ENCODE data around the gene NAB2.
"Not testable (repeated sequence)": the region's sequence is repeated elsewhere in the genome, so short reads cannot be mapped to it uniquely, and the experiment has no call there.

NAB2 gene

DNA sequence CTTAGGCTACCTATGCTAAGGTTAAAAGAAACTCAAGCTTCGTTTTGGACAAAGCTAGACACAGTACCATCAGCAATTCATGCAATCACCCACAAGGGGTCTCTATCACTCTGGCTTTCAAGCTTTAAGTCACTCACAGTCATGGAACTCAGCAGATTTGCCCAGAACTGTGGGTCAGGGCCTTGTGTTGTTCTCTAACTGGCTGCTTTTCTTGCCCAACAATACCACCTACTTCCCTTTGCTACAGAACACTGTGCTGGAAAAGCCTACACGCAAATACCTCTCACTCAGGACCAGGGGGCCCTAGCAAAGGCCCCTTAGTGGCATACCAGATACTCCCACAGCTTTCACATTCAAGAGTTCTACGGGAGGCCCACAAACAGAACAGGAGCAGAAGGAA lies 19.4 kb upstream of the NAB2 start:
- peak; percentile 95 for DNase-seq

- DNase-seq: no peak
Observed at GRCh38 chr12:57072661-57073060, 16.3 kb upstream of the NAB2 start.

GRCh38 chr12:57073566-57074450 lies 15.1 kb upstream of the NAB2 start:
- not testable (repeated sequence) for DNase-seq

- peak; percentile 100 for DNase-seq
Observed at GRCh38 chr12:57078519-57079404, 10.2 kb upstream of the NAB2 start, which contains the start of gene NEMP1. Gene NEMP1 (minus strand): TSS chr12:57078791. CDS start chr12:57078745, 46 bp downstream.

GRCh38 chr12:57079821-57080220 lies 9.1 kb upstream of the NAB2 start:
- DNase-seq: no peak

GRCh38 chr12:57080855-57081254 lies 8.1 kb upstream of the NAB2 start:
- DNase-seq: no peak

- DNase-seq: no peak
Observed at GRCh38 chr12:57085999-57086492, 2.9 kb upstream of the NAB2 start.

- DNase-seq: peak in 1 of 2 experiments; percentile 19
Observed at GRCh38 chr12:57086493-57087009, 2.4 kb upstream of the NAB2 start.

GRCh38 chr12:57087010-57087690 lies 1.8 kb upstream of the NAB2 start:
- DNase-seq: peak; percentile 45 to 52

GRCh38 chr12:57087691-57088353 lies 1.1 kb upstream of the NAB2 start:
- DNase-seq: peak; percentile 20 to 21

GRCh38 chr12:57089271-57090245 lies 644 bp downstream of the NAB2 start:
- peak; percentile 29 to 42 for DNase-seq

GRCh38 chr12:57090490-57090889 lies 1.6 kb downstream of the NAB2 start:
- DNase-seq: no peak

GRCh38 chr12:57090924-57091637 lies 2.2 kb downstream of the NAB2 start:
- DNase-seq: no peak

DNA sequence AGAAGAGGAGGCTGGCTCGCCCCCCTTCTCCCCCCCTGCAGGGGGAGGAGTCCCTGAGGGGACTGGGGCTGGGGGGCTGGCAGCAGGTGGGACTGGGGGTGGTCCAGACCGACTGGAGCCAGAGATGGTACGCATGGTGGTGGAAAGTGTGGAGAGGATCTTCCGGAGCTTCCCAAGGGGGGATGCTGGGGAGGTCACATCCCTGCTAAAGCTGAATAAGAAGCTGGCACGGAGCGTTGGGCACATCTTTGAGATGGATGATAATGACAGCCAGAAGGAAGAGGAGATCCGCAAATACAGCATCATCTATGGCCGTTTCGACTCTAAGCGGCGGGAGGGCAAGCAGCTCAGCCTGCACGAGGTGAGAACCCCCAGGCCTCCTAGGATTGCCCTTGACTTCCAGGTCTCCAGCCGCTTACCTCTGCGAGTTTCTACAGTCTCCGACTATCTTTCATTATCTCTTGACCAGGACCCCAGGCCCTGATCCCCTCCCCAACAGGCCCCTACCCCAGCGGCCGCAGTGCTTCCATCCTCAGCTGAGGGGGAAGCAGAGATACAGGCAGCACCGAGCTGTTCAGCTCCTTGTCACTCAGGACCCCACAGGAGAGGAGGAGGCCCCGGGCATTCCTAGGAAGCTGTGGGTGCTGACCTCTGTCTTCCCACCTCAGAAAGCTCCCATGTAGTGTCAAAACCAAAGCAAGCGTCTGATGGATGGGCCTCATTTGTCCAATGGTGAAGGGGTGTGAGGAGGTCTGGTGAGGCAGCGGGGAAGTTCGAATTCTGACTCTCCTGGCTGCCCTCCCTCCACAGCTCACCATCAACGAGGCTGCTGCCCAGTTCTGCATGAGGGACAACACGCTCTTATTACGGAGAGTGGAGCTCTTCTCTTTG lies 3.0 kb downstream of the NAB2 start:
- no peak for DNase-seq

DNA sequence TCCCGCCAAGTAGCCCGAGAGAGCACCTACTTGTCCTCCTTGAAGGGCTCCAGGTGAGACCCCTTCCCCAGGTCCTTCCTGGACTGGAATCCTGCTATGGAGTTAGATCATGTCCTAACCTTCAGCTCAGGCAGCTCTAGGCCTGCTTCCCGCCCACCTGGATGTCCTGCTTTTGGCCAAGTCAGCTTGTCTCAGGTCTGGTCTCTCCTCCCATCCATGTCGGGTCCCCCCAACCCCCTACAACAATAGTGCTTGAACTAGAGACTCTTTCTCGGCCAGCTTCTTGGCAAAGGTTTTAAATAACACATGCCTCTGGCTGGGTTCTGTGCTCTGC lies 3.6 kb downstream of the NAB2 start:
- DNase-seq: no peak

DNA sequence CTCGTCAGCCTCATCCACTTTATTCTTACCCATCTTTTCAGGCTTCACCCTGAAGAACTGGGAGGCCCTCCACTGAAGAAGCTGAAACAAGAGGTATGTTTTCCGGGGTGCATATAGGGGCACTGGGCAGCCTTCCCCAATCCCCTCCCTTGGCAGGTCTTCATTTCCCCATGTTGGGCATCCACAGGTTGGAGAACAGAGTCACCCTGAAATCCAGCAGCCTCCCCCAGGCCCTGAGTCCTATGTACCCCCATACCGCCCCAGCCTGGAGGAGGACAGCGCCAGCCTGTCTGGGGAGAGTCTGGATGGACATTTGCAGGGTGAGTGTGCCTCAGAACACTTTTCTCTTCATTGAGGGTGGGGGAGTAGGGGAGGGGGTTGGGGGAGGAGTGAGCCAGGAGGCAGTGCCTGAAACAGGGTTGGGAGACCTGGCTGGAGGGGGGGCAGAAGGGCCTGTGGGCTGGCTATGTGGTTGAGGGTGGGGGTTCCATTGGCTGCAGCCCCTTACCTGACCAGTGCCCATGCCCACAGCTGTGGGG lies 4.0 kb downstream of the NAB2 start:
- DNase-seq: no peak

DNA sequence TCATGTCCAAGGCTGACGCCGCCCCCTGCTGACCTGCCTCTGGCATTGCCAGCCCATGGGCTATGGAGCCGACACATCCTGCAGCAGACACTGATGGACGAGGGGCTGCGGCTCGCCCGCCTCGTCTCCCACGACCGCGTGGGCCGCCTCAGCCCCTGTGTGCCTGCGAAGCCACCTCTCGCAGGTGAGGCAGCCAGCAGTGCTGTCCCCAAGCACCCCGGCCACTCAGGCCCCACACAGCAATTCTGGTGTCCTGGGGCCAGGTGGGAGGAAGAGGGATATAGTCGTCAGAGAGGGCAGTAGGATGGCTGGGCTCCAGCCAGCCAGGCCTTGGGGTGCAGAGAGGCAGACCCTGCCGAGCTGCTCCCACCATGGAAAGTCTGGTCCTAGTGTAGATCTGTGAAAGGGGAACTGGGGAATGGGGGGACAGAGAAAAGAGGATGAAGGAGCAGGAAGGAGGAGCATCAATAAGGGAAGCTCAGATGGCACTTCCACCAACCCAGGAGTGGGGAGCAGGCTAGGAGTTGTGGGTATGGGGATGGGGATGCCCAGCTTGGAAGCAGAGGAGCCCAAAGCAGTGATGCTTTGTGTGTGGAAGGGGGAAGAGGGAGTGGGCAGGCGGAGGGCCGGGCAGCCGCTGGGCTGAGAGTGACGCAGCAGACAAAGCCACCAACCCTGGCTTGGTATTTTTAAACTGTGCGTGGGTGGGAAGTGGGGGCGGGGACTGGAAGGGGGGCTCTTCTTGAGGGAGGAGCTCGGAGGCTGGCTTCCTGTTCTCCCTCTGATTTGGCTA lies 4.7 kb downstream of the NAB2 start:
- DNase-seq: peak; percentile 20 to 41

All from AML-193 (cell line).